HCT116 (cell line): ENCODE data around the gene CCDC187. TPM values are rescaled to one million over a fixed set of nuclear protein-coding genes. Genes with fewer than 3 reads are reported as not detected.

Experiments
- ATAC-seq: fragments of 200-7000 bp; cut with Tn5 transposase; 2 replicates; pipeline ENCODE4 v1.9.1; 2020; ENCODE audit warnings: mild to moderate bottlenecking, moderate library complexity
- BruUV-seq: library from RNA; stranded (reverse); fragments of 400-500 nt; replicated peaks from 2 replicates; lab custom pipeline; 2021; lab: Mats Ljungman, UMichigan
- CTCF ChIA-PET: fragments of 300-600 bp; sonication (Branson Sonifier 250); formaldehyde crosslinking; loops from one replicate; lab custom pipeline; 2021; ENCODE audit warnings: antibody characterized with exemption; lab: Charles Lee
- POLR2A ChIA-PET: fragments of 300-600, 350-600 bp; sonication (Branson Sonifier 250); formaldehyde crosslinking; loops from one replicate; lab custom pipeline; 2021; ENCODE audit warnings: antibody characterized with exemption; lab: Charles Lee
- RAD21 ChIA-PET, 2 experiments: fragments of 300-600 bp; sonication (Branson Sonifier 250); formaldehyde crosslinking; loops; one replicate each; lab custom pipeline; 2023; ENCODE audit warnings: low total read pairs in 2 of 2; ENCODE audit not compliant: uncharacterized antibody in 2 of 2, unreplicated experiment in 2 of 2, low non-redundant PET in 1 of 2; lab: Charles Lee
- DNase-seq: peaks from one replicate; pipeline ENCODE4 v3.0.0-alpha.2; 2010; ENCODE audit warnings: low read depth, low spot score
- H2AFZ ChIP-seq: fragments of 200-600 bp; shearing (Covaris generic), sonication (generic); 2 replicates; pipeline ENCODE4 v1.6.1; 2017; ENCODE audit warnings: low read depth, mixed run types, mixed read lengths, antibody characterized with exemption, low read length; ENCODE audit not compliant: poor library complexity, severe bottlenecking
- H3K27ac ChIP-seq: 2 replicates; pipeline ENCODE4 v1.5.1; 2012; ENCODE audit warnings: low read depth, low read length
- H3K27me3 ChIP-seq: fragments of 200-600 bp; sonication (generic); 2 replicates; pipeline ENCODE4 v1.6.1; 2016; ENCODE audit warnings: mixed run types, low read length, mixed read lengths; ENCODE audit not compliant: insufficient read depth
- H3K36me3 ChIP-seq, 2 experiments: fragments of 200-500 bp in 1 of 2; fragments of 200-600 bp in 1 of 2; sonication (Bioruptor generic) in 1 of 2; sonication (generic) in 1 of 2; 2 replicates each; pipeline versions ENCODE4 v1.5.1 to v1.6.1; 2014 to 2016; ENCODE audit warnings: low read length in 2 of 2, inconsistent platforms in 1 of 2, mixed read lengths in 1 of 2, mixed run types in 1 of 2; ENCODE audit not compliant: insufficient read depth in 2 of 2, control insufficient read depth in 1 of 2
- H3K4me1 ChIP-seq, 2 experiments: fragments of 200-600 bp in 1 of 2; sonication (generic) in 1 of 2; 2 replicates each; pipeline versions ENCODE4 v1.5.1 to v1.6.1; 2012 to 2017; ENCODE audit warnings: low read length in 2 of 2, inconsistent platforms in 1 of 2, mild to moderate bottlenecking in 1 of 2, mixed read lengths in 1 of 2, mixed run types in 1 of 2, moderate library complexity in 1 of 2; ENCODE audit not compliant: insufficient read depth in 2 of 2, control insufficient read depth in 1 of 2
- H3K4me2 ChIP-seq: fragments of 200-600 bp; sonication (generic); 2 replicates; pipeline ENCODE4 v1.6.1; 2017; ENCODE audit warnings: mixed run types, low read length, mixed read lengths
- H3K4me3 ChIP-seq, 2 experiments: fragments of 200-600 bp in 1 of 2; sonication (generic) in 1 of 2; replicated peaks in 1 of 2; 2 replicates each; pipeline ENCODE4 v1.5.1; 2011 to 2016; ENCODE audit warnings: low read length in 2 of 2, control low read depth in 1 of 2, low read depth in 1 of 2, mild to moderate bottlenecking in 1 of 2, mixed read lengths in 1 of 2, mixed run types in 1 of 2
- H3K79me2 ChIP-seq: fragments of 200-600 bp; sonication (generic); 2 replicates; pipeline ENCODE4 v1.6.1; 2017; ENCODE audit warnings: mild to moderate bottlenecking, mixed run types, low read length, moderate library complexity, mixed read lengths; ENCODE audit not compliant: insufficient read depth
- H3K9ac ChIP-seq: fragments of 200-600 bp; sonication (generic); 2 replicates; pipeline ENCODE4 v1.6.1; 2016; ENCODE audit warnings: low read length, mixed read lengths
- H3K9me2 ChIP-seq: fragments of 200-600 bp; sonication (generic), shearing (Covaris generic); 2 replicates; pipeline ENCODE4 v1.6.1; 2017; ENCODE audit warnings: mixed run types, mild to moderate bottlenecking, moderate library complexity; ENCODE audit not compliant: insufficient read depth
- H3K9me3 ChIP-seq, 2 experiments: fragments of 200-500 bp in 1 of 2; fragments of 200-600 bp in 1 of 2; sonication (Bioruptor generic) in 1 of 2; sonication (generic) in 1 of 2; 2 replicates each; pipeline ENCODE4 v1.6.1; 2014 to 2017; ENCODE audit warnings: low read length in 2 of 2, mixed read lengths in 2 of 2, inconsistent platforms in 1 of 2, low read depth in 1 of 2, mild to moderate bottlenecking in 1 of 2, mixed run types in 1 of 2, moderate library complexity in 1 of 2; ENCODE audit not compliant: control insufficient read depth in 1 of 2, insufficient read depth in 1 of 2
- H4K20me1 ChIP-seq: fragments of 200-600 bp; sonication (generic), shearing (Covaris generic); 2 replicates; pipeline ENCODE4 v1.6.1; 2017; ENCODE audit warnings: mixed run types, mild to moderate bottlenecking, moderate library complexity; ENCODE audit not compliant: insufficient read depth
- EGR1 ChIP-seq: IDR thresholded peaks from 2 replicates; pipeline ENCODE4 v1.6.1; 2012; ENCODE audit warnings: low read depth
- EZH2 ChIP-seq: fragments of 200-600 bp; sonication (generic); IDR thresholded peaks from 2 replicates; pipeline ENCODE4 v1.6.1; 2017; ENCODE audit warnings: antibody characterized with exemption, mixed run types
- JUND ChIP-seq: IDR thresholded peaks from 2 replicates; pipeline ENCODE4 v1.6.1; 2012
- POLR2A ChIP-seq: IDR thresholded peaks from 2 replicates; pipeline ENCODE4 v1.7.0; 2011; ENCODE audit warnings: borderline replicate concordance; ENCODE audit not compliant: insufficient read depth, insufficient read length; ENCODE audit errors: extremely low read depth
- POLR2AphosphoS5 ChIP-seq: IDR thresholded peaks from 2 replicates; pipeline ENCODE4 v1.6.1; 2011; ENCODE audit warnings: mild to moderate bottlenecking, low read depth, low read length, moderate library complexity
- SP1 ChIP-seq: IDR thresholded peaks from 2 replicates; pipeline ENCODE4 v1.6.1; 2012; ENCODE audit warnings: low read depth
- SRF ChIP-seq: IDR thresholded peaks from 2 replicates; pipeline ENCODE4 v1.6.1; 2012; ENCODE audit warnings: low read depth
- TCF7L2 ChIP-seq: IDR thresholded peaks from 2 replicates; pipeline ENCODE4 v1.7.0; 2011; ENCODE audit warnings: borderline replicate concordance, inconsistent platforms; ENCODE audit not compliant: insufficient read depth, insufficient read length; ENCODE audit errors: extremely low read depth
- YY1 ChIP-seq: IDR thresholded peaks from 2 replicates; pipeline ENCODE4 v1.6.1; 2011; ENCODE audit warnings: low read length, low read depth, moderate library complexity, mild to moderate bottlenecking; ENCODE audit not compliant: insufficient replicate concordance; ENCODE audit errors: extremely low read depth
- ZFX ChIP-seq: fragments of 450-650 bp; IDR thresholded peaks from 2 replicates; pipeline ENCODE4 v1.6.1; 2017
- ZNF274 ChIP-seq: fragments of 200-500 bp; sonication (Bioruptor generic); IDR thresholded peaks from 2 replicates; pipeline ENCODE4 v1.6.1; 2014; ENCODE audit warnings: mild to moderate bottlenecking, low read depth, low read length, inconsistent platforms
- intact Hi-C: fragments of 100-400 bp; cut with micrococcal nuclease; formaldehyde crosslinking; loops from 2 replicates; pipeline ENCODE4 v1.10.0; 2022
- total RNA-seq: library from RNA; stranded (reverse); gene quantifications from one replicate; pipeline ENCODE4 v1.2.1, GENCODE V29; 2021; ENCODE audit not compliant: unreplicated experiment
- TF ChIP-seq, protein P1 (sequence below): IDR thresholded peaks from 2 replicates; pipeline ENCODE4 v1.6.1; 2012; ENCODE audit warnings: low read depth
- TF ChIP-seq, protein P2 (sequence below), 3 experiments: fragments of 200-600 bp in 1 of 3; sonication (generic) in 1 of 3; IDR thresholded peaks in 2 of 3; conservative IDR thresholded peaks in 1 of 3; 2 replicates each; pipeline ENCODE4 v1.5.1; 2012 to 2017; ENCODE audit warnings: low read depth in 2 of 3, low read length in 2 of 3, antibody characterized with exemption in 1 of 3, borderline replicate concordance in 1 of 3, control low read depth in 1 of 3, mild to moderate bottlenecking in 1 of 3, mixed read lengths in 1 of 3, mixed run types in 1 of 3, moderate library complexity in 1 of 3; ENCODE audit not compliant: insufficient read depth in 1 of 3

The CCDC187 gene
- total RNA-seq, 1 experiment from 2014 or later: 4.6 TPM

DNA sequence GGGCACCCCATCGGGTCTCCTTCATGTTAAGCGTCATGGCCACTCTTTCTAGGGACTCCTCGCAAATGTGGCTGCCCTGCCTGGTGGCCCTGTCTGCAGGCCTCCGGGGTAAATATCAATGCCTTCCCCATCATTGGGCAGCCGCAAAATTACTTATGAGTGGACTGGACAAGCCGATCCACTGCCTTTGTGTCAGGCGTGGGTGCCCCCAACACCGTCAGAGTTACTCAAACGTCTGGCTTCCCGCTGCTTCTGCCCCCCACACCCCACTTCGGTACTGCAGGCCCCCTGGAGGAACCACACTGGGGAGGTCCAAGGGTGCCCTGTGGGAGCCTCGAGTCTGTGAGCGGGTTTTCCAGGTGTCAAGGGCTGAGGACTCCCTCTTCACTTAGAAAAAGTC lies 102.7 kb downstream of the CCDC187 start:
- ChIA-PET CTCF (no interaction called here), POLR2A (no interaction called here), RAD21 (no interaction called here)
- no peak for DNase-seq
- no peaks in the 10 kb centered on the region for H3K9me3 ChIP-seq
- no TSS peak for BruUV-seq
- intact Hi-C loops: no loop called here
- no peak overlapping the region for H3K4me2 ChIP-seq
- H3K9me2 ChIP-seq: no peaks in the 10 kb centered on the region
- no peak for TF ChIP-seq POLR2A
- no peak for TF ChIP-seq SRF
- no peak for TF ChIP-seq EZH2
- TF ChIP-seq EGR1: no peak
- TF ChIP-seq ZNF274: no peak
- TF ChIP-seq POLR2AphosphoS5: no peak
- TF ChIP-seq, protein P1, sequence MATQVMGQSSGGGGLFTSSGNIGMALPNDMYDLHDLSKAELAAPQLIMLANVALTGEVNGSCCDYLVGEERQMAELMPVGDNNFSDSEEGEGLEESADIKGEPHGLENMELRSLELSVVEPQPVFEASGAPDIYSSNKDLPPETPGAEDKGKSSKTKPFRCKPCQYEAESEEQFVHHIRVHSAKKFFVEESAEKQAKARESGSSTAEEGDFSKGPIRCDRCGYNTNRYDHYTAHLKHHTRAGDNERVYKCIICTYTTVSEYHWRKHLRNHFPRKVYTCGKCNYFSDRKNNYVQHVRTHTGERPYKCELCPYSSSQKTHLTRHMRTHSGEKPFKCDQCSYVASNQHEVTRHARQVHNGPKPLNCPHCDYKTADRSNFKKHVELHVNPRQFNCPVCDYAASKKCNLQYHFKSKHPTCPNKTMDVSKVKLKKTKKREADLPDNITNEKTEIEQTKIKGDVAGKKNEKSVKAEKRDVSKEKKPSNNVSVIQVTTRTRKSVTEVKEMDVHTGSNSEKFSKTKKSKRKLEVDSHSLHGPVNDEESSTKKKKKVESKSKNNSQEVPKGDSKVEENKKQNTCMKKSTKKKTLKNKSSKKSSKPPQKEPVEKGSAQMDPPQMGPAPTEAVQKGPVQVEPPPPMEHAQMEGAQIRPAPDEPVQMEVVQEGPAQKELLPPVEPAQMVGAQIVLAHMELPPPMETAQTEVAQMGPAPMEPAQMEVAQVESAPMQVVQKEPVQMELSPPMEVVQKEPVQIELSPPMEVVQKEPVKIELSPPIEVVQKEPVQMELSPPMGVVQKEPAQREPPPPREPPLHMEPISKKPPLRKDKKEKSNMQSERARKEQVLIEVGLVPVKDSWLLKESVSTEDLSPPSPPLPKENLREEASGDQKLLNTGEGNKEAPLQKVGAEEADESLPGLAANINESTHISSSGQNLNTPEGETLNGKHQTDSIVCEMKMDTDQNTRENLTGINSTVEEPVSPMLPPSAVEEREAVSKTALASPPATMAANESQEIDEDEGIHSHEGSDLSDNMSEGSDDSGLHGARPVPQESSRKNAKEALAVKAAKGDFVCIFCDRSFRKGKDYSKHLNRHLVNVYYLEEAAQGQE: no peak
- TF ChIP-seq YY1: no peak
- TF ChIP-seq, protein P2, sequence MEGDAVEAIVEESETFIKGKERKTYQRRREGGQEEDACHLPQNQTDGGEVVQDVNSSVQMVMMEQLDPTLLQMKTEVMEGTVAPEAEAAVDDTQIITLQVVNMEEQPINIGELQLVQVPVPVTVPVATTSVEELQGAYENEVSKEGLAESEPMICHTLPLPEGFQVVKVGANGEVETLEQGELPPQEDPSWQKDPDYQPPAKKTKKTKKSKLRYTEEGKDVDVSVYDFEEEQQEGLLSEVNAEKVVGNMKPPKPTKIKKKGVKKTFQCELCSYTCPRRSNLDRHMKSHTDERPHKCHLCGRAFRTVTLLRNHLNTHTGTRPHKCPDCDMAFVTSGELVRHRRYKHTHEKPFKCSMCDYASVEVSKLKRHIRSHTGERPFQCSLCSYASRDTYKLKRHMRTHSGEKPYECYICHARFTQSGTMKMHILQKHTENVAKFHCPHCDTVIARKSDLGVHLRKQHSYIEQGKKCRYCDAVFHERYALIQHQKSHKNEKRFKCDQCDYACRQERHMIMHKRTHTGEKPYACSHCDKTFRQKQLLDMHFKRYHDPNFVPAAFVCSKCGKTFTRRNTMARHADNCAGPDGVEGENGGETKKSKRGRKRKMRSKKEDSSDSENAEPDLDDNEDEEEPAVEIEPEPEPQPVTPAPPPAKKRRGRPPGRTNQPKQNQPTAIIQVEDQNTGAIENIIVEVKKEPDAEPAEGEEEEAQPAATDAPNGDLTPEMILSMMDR (IDR thresholded peaks at IDR 0.05 in 2 of 3, conservative IDR thresholded peaks at IDR 0.05 in 1 of 3; ENCODE audit: borderline replicate concordance in 1 of 3, insufficient read depth in 1 of 3, low read depth in 2 of 3, low read length in 2 of 3): no peak
- no peak for TF ChIP-seq SP1
- TF ChIP-seq JUND: no peak
- TF ChIP-seq ZFX: no peak
- TF ChIP-seq TCF7L2: no peak
- no peak overlapping the region for H3K9ac ChIP-seq
- H3K79me2 ChIP-seq: no peaks in the 10 kb centered on the region
- H3K27ac ChIP-seq: no peak overlapping the region
- H3K36me3 ChIP-seq: no peaks in the 10 kb centered on the region
- peaks cover 5 to 9% of the 10 kb centered on the region in 2 experiments; a peak in 2 of 4 replicates for H3K4me1 ChIP-seq
- ATAC-seq: no peak
- no peak overlapping the region for H3K4me3 ChIP-seq
- H4K20me1 ChIP-seq: no peaks in the 10 kb centered on the region
- H3K27me3 ChIP-seq: no peaks in the 10 kb centered on the region
- no peak overlapping the region for H2AFZ ChIP-seq
